GM12872 (cell line): ENCODE data around the gene CTDSP2.

Experiments
- TF ChIP-seq, protein P1 (sequence below): IDR thresholded peaks from 3 replicates; pipeline ENCODE4 v1.5.1; 2011; ENCODE audit warnings: low read depth, mild to moderate bottlenecking, low read length, moderate library complexity; ENCODE audit not compliant: insufficient read depth

Gene CTDSP2

DNA sequence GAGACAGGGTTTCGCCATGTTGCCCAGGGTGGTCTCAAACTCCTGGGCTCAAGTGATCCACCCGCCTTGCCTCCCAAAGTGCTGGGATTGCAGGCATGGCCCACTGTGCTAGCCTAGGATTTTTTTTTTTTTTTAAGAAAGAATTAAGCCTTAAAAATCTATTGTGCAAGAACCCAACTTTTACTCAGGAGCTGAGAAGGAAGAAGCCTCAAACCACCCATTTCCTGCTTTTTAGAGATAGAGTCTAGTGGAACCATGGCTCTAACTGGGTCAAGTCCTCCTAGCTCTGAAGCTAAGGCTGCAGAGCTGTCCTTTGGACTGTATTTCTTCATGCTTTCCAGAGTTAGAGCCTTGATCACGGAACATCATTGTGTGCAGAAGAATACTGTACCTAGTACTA lies 65.3 kb downstream of the CTDSP2 start:
- TF ChIP-seq, protein P1, sequence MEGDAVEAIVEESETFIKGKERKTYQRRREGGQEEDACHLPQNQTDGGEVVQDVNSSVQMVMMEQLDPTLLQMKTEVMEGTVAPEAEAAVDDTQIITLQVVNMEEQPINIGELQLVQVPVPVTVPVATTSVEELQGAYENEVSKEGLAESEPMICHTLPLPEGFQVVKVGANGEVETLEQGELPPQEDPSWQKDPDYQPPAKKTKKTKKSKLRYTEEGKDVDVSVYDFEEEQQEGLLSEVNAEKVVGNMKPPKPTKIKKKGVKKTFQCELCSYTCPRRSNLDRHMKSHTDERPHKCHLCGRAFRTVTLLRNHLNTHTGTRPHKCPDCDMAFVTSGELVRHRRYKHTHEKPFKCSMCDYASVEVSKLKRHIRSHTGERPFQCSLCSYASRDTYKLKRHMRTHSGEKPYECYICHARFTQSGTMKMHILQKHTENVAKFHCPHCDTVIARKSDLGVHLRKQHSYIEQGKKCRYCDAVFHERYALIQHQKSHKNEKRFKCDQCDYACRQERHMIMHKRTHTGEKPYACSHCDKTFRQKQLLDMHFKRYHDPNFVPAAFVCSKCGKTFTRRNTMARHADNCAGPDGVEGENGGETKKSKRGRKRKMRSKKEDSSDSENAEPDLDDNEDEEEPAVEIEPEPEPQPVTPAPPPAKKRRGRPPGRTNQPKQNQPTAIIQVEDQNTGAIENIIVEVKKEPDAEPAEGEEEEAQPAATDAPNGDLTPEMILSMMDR = no peak

DNA sequence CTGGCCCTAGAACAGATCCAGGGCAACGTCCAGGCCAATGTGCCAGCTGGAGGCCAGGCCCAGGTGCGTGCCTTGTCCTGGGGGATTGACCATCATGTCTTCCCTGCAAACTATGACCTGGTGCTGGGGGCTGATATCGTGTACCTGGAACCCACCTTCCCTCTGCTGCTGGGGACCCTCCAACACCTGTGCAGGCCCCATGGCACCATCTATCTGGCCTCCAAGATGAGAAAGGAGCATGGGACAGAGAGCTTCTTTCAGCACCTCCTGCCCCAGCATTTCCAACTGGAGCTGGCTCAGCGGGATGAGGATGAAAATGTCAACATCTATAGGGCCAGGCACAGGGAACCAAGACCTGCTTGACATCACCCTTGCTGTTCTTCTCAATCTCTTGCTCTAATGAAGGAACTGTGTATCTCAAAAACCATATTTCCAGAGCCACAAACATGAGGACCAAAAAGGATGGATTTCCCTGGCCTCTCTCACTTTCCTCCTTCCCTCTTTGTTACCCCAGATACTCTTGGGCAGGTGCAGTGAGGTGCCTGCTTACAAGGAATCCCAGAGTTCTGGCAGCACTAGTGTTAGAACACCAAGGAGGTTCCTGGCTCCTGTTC lies 66.1 kb downstream of the CTDSP2 start:
- TF ChIP-seq, protein P1 = no peak

DNA sequence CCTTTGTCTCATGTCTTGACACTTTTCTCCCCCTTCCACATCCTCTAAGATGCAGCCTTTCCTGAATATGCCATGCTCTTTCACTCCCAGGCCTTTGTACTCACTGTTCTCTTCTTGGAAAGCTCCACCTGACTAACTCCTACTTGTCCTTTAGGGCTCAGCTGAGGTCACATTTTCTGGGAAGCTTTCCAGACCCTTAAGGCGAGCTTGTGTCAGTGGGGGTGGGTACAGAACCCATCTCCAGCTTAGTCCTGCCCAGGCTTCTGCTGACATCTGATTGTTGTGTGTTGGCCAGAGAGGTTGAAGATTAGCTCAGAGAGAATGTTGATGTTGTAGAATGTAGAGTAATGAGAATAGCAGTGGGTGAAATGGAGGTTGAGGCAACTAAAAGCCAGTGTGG lies 66.8 kb downstream of the CTDSP2 start:
- TF ChIP-seq, protein P1 = no peak

DNA sequence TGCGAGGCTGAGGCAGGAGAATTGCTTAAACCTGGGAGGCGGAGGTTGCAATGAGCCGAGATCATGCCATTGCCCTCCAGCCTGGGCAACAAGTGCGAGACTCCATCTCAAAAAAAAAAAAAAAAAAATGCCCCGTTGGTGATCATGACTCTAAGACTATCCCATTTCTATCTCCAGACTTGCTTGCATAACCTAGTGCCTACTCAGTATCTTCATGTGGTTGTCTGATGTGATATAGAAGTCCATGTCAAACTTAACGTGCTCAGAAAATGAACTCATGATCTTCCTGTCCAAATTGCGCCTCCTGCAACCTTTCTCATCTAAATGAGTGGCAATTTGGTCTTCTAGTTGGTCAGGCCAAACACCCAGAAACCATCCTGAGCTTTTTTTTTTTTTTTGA lies 68.6 kb downstream of the CTDSP2 start:
- TF ChIP-seq, protein P1 = no peak

DNA sequence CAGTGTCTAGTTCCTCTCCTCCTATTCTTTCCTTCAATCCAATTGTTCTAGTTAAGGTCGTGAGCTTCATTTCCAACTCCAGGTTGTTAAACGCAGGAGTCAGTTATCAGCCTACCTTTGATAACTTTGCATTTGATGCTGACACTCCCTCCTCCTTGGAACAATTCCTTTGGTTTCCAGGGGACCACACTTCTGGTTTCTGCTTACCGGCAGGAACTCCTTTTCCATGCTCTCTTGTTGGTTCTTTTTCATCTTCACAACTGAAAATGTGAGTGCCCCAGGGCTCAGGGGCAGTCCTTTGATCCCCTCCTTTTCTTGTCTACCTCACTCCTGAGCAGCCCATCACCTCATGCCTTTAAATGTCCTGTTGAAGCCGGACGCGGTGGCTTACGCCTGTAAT lies 69.2 kb downstream of the CTDSP2 start:
- TF ChIP-seq, protein P1 = no peak

DNA sequence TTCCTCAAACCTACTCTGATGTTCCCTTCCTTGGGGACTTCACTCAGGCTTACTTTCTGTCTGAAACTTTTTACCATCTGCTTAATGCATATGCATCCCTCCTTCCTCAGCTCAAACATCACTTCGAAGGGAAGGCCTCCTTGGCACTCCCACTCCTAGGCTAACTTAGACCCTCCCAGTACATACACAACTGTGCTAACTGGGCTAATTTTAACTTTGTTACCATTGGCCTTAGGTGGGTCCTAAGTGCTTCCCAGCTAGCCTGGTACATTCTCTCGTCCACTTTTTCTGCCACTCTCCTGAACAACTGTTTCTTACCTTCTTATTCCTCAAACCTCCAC lies 70.3 kb downstream of the CTDSP2 start:
- TF ChIP-seq, protein P1 = no peak

DNA sequence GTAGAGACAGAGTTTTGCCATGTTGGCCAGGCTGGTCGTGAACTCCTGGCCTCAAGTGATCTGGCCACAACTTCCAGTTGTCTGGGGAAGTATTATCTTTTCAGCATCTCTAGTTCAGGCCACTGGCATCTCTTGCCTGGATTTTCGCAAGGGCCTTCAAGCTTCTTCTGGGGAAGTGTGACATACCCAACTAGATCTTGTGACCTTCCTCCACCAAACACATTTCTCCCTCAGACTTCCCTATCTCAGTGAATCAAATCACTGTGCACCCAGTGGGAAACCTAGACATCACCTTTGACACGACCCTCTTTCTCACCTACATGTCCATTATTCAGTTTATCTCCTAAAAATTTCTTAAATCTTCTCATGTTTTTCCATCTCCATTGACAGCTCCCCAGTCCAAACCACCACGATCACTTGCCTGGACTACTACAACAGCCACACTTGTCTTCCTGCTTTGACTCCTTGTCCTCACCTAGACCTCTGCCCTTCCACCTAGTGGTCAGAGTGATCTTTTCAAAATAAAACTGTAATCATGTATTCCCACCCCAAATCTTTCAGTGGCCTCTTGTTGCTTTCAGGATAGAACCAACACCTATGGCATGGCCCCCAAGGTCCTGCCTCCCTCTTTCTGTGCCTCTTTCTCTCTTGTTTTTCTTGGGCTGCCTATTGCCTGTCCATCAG lies 70.8 kb downstream of the CTDSP2 start:
- TF ChIP-seq, protein P1 = peak; percentile 33; the same call in 1 of the 3 replicates

DNA sequence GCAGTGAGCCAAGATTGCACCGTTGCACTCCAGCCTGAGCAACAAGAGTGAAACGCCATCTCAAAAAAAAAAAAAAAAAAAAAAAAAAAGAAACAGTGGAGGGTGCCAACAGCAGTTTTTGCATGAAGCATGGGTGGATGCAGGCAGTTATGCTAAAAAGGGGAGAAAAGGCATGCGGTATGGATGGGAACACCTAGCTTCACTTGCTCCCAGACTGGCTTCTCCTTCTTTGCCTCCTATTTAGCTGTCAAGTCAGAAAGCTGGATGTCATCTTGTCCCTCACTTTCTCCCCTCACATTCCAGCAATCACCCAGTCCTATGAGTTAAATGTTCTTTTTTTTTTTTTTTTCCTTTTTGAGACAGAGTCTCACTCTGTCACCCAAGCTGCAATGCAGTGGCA lies 71.5 kb downstream of the CTDSP2 start:
- TF ChIP-seq, protein P1 = no peak
